ENCODE measurements around the gene FUT9. TPM values are rescaled to one million over a fixed set of nuclear protein-coding genes. Genes with fewer than 3 reads are reported as not detected.

The FUT9 gene
- total RNA-seq, 1 experiment from 2014 or later = not detected

- ATAC-seq (no peak), DNase-seq (ENCODE audit: low read depth, low spot score) (no peak)
- ChIA-PET CTCF (no interaction called here), POLR2A (no interaction called here)
- TF ChIP-seq TCF7L2 (IDR thresholded peaks at IDR 0.05; ENCODE audit: low read depth, low read length) (no peak), REST (IDR thresholded peaks at IDR 0.05; ENCODE audit: insufficient read depth in 1 of 2, low read depth in 2 of 2, low read length in 1 of 2) (no peak), CTCF (IDR thresholded peaks at IDR 0.05) (no peak), POLR2AphosphoS5 (IDR thresholded peaks at IDR 0.05; ENCODE audit: low read depth, low read length) (no peak), SIN3A (IDR thresholded peaks at IDR 0.05; ENCODE audit: borderline replicate concordance, insufficient read depth, low read depth, low read length) (no peak)
- Histone ChIP-seq H3K36me3 (ENCODE audit: control insufficient read depth, insufficient read depth, low read length) (no peaks in the 10 kb centered on the region), H3K9me3 (ENCODE audit: control insufficient read depth, insufficient read depth, low read depth, low read length) (no peaks in the 10 kb centered on the region), H3K4me3 (ENCODE audit: low read depth in 2 of 2, low read length in 2 of 2) (no peak overlapping the region), H3K27ac (ENCODE audit: low read length) (no peak overlapping the region), H3K27me3 (ENCODE audit: control insufficient read depth, insufficient read depth, low read length) (no peaks in the 10 kb centered on the region), H3K4me1 (ENCODE audit: control insufficient read depth, insufficient read depth, low read length) (no peaks in the 10 kb centered on the region)
- in situ Hi-C loops (cut with HindIII; ENCODE audit: low pct_unique_long_range_greater_than_20kb, low sequenced_read_pairs) (no loop called here), intact Hi-C loops (cut with micrococcal nuclease; ENCODE audit: unreplicated experiment) (no loop called here)
- BruUV-seq (replicated peaks) = no TSS peak
Measured at GRCh38 chr6:96124778-96125177, 109.0 kb downstream of the FUT9 start.

- in situ Hi-C loops (cut with HindIII; ENCODE audit: low pct_unique_long_range_greater_than_20kb, low sequenced_read_pairs) = no loop called here
- Histone ChIP-seq H3K36me3 (ENCODE audit: control insufficient read depth, insufficient read depth, low read length) (no peaks in the 10 kb centered on the region), H3K27ac (ENCODE audit: low read length) (no peak overlapping the region), H3K9me3 (ENCODE audit: control insufficient read depth, insufficient read depth, low read depth, low read length) (no peaks in the 10 kb centered on the region), H3K27me3 (ENCODE audit: control insufficient read depth, insufficient read depth, low read length) (no peaks in the 10 kb centered on the region), H3K4me1 (ENCODE audit: control insufficient read depth, insufficient read depth, low read length) (no peaks in the 10 kb centered on the region), H3K4me3 (ENCODE audit: low read depth in 2 of 2, low read length in 2 of 2) (no peak overlapping the region)
- no TSS peak for BruUV-seq (replicated peaks)
- POLR2A ChIA-PET = no interaction called here
- DNase-seq (ENCODE audit: low read depth, low spot score) (no peak), ATAC-seq (no peak)
- intact Hi-C loops (cut with micrococcal nuclease; ENCODE audit: unreplicated experiment) = no loop called here
- no peak for TF ChIP-seq REST (IDR thresholded peaks at IDR 0.05; ENCODE audit: insufficient read depth in 1 of 2, low read depth in 2 of 2, low read length in 1 of 2)
- TF ChIP-seq CTCF (IDR thresholded peaks at IDR 0.05) = no peak
- CTCF ChIA-PET = interaction anchor here (0.8 kb wide), 1 partner anchor 10 kb away, joined by 4 read pairs; no protein-coding TSS in a partner anchor
Measured at GRCh38 chr6:96138406-96138805, 122.6 kb downstream of the FUT9 start.

Data from Panc1 (cell line).